Metanephros (tissue), 2 donors: ENCODE data around the gene FXYD4. TPM values are rescaled to one million over a fixed set of nuclear protein-coding genes. Genes with fewer than 3 reads are reported as not detected.

Source experiments
- small RNA-seq: library from RNA; depleted of rRNA; stranded (forward); fragments of <200 nt; gene quantifications from one replicate; pipeline ENCODE3, GENCODE V24; 2014; ENCODE audit warnings: low replicate concordance
- total RNA-seq: library from RNA; depleted of rRNA; stranded (reverse); fragments of >200 nt; gene quantifications from one replicate; pipeline ENCODE4 v1.2.3, GENCODE V29; 2014

Gene FXYD4, protein sequence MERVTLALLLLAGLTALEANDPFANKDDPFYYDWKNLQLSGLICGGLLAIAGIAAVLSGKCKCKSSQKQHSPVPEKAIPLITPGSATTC
- 1.6 TPM for total RNA-seq

DNA sequence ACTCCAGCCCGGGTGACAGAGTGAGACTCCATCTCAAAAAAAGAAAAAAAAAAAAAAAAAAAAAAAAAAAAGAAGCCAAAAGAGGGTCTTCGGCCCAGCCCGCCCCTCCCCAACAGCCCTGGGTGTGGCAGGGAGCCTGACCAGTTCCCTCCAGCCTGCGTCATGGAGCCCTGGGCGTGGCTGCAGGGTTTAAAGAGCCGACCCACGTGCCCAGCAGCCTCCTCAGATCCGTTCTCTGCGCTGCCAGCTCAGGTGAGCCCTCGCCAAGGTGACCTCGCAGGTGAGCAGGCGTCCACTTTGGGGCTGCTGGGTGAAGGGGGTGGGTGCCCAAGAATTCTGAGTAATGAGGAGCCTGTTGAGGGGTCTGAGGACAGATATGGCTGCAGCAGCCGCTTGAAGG is at the start of gene FXYD4:
Gene FXYD4 (plus strand): TSS at position 219 of the 400 bp plus-strand sequence. CDS start 2,111 bp downstream, outside the sequence.

GRCh38 chr10:43408710-43409384 is 37.4 kb downstream of the FXYD4 start, which contains the start of gene HNRNPF:
Gene HNRNPF (minus strand): TSS chr10:43409186. CDS start chr10:43387884, 21,302 bp downstream.

Small RNA genes within 50 kb of the gene (small RNA-seq; reads per million reads assigned to genes)
- gene RNU6ATAC11P (not detected), gene SNORD3J (0.09 reads per million)

Other genes with a start within 250 kb of the FXYD4 start
- gene CSGALNACT2, start 233.2 kb upstream of the FXYD4 start, total RNA-seq: 14.1 TPM
- gene RASGEF1A, start 104.6 kb upstream of the FXYD4 start, total RNA-seq: 0.88 TPM
- 145 TPM for gene HNRNPF, start 37.5 kb downstream of the FXYD4 start, total RNA-seq
- 11.3 TPM for gene ZNF487, start 65.5 kb downstream of the FXYD4 start, total RNA-seq
- 6.7 TPM for gene ZNF239, start 203.0 kb downstream of the FXYD4 start, total RNA-seq
- gene ZNF485, start 234.8 kb downstream of the FXYD4 start, total RNA-seq: 3.7 TPM